CD4-positive, alpha-beta T cell treated with Interleukin-4 for 4 hours (primary cell): ENCODE measurements around the gene SLC9A5.

ENCODE experiments used
- DNase-seq: peaks from one replicate; pipeline ENCODE4 v3.0.0-alpha.2; 2020

The SLC9A5 gene

DNA sequence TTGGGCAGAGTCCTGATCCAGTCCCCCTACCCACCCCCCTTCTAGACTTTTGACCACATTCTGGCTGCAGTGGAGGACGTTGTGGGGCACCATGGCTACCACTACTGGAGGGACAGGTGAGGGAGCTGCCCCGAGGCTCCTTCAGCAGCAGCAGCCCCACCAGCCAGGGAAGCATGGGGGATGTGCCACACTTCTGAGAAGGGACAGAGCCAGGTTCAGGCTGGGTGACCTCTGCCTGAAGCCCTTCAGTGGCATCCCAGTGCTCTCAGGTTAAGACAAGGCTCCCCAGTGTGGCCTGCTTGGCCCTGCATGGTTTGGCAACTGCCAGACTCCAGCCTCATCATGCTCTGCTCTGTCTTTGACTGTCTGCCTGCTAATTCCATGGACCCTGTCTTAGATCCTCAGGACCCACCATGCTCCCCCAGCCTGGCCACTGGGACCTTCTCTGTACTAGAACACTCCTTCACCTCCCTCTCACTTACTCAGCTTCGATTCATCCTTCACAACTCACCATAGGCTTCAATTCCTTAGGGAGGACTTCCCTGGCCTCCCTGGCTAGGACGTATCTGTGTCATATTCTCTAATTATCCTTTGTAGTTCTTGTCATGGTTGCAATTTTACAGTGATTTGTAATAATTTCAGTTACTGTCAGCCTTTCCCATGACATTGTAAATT is 8.8 kb downstream of the SLC9A5 start:
- DNase-seq, result no peak

DNA sequence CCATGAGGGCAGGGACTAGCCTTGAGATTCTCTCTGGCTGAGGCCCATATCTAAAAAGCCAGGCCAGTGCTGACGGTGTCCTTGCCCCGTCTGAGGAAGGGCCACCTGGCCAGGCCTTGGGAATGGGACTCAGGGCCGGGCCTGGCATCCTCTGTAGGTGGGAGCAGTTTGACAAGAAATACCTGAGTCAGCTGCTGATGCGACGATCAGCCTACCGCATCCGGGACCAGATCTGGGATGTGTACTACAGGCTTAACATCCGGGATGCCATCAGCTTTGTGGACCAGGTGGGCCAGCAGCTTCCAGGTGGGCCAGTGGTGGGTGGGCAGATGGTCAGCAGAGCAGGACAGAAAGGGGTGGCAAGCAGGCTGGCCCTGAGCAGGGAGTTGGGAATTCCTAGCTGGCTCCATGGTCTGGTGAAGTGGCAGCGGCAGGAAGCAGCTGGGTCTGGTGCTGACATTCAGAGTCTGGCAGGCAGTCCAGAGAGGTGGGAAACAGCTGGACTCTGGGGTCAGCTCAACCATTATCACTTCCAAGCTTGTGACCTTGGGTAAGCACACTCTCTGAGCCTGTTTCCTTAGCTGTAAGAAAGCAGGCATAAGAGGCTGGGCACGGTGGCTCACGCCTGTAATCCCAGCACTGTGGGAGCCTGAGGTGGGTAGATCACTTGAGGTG is 9.5 kb downstream of the SLC9A5 start:
- DNase-seq, result no peak

DNA sequence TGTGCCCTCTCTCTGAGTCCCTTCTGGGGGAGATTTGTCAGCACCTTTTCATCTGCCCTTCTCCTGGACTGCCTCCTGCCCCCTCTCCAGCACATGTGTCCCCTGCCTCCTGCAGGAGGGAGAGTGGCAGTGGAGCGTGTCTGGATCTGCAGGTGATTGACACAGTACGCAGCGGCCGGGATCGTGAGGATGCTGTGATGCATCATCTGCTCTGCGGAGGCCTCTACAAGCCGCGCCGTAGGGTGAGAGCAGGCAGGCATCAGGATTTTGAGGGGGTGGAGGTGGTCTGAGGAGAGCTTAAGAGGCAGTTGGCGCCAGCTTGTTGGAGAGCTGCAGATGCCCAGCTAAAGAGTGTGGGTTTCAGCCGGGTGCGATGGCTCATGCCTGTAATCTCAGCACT is 10.9 kb downstream of the SLC9A5 start:
- no peak for DNase-seq

DNA sequence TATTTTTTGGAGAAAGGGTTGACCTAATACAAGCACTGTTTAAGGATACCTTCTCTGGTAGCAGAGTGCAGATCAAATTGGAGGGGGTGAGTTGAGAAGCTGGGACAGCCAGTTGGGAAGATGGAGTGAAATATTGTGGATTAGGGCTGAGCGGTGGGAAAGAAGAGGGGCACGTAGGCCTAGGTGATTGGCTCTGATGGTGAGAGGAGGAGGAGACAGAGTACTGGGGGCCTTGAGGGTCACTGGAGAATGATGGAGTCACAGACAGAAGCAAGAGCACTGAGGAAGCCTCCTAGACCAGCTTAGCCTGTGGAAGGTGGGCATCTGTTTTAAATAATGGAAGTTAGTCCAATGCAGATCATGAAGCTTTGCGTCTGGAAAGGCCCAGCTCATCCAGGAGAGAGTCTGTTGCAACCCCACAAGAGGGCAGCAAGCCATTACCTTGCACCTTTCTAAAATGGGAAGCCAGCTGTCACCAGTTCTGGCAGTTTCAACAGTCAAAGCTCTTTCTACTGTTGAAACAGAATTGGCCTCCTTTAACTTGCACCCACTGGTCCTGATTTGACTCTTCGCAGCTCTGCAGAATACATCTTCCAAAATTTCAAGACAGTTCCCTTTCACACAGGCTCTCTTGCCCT is 11.8 kb downstream of the SLC9A5 start:
- peak; percentile 11 for DNase-seq

DNA sequence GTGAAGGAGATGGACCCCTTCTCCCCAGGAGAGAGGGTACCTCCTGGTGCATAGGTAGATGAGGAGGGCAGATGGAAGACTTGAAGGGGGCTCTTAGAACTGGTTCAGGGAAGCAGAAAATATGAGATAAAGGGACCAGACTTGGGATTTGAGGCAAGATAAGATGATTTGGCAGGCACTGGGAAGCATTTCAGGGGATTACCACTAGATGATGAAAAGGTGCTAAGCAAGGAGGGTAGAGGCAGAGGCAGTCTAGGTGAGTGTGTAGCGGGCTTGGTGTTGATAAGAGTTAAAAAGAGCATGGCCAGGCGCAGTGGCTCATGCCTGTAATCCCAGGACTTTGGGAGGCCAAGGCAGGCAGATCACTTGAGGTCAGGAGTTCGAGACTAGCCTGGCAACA is 14.4 kb downstream of the SLC9A5 start:
- DNase-seq, result no peak

DNA sequence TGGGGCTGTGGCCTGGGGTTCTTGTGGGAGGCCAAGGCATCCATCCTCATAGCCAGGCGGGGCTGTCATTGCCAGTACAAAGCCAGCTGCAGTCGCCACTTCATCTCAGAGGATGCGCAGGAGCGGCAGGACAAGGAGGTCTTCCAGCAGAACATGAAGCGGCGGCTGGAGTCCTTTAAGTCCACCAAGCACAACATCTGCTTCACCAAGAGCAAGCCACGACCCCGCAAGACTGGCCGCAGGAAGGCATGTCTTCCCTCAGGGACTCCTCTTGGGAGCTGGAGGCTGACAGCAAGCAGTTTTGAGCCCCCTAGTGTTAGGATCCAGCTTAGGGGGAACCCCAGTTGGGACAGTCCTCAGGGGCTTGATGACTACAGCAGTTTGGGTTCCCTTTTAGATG is 15.5 kb downstream of the SLC9A5 start:
- DNase-seq, result no peak

DNA sequence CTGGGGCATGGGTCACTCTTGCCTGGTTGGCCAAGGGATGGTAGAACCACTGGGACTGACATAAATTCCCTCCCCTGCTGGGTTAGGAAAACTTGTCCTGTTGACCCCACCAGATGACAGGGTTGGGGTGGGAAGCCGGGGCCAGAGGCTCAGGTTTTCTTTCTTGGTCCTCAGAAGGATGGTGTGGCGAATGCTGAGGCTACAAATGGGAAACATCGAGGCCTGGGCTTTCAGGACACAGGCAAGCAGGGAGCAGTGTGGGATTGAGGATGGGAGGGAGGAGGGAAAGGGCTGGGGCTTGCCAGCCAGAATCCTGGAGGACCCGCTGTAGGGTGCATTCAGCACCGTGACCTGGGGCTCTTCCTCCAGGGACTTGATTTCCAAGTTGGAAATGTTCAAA is 16.1 kb downstream of the SLC9A5 start:
- DNase-seq, result no peak

DNA sequence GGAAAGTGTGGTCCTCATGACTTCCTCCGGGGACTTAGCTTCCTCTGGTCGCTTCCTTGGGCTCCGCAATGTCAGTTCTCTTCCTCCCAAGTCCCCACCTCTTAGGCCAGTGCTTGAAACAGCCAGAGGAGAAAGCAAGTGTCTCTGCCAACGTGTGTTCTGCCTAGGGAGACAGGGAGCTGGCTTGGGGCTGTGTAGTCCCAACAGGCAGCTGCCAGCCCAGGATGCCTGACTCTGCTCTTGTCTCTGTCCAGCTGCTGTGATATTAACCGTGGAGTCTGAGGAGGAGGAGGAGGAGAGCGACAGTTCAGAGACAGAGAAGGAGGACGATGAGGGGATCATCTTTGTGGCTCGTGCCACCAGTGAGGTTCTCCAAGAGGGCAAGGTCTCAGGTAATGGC is 17.1 kb downstream of the SLC9A5 start:
- no peak for DNase-seq

DNA sequence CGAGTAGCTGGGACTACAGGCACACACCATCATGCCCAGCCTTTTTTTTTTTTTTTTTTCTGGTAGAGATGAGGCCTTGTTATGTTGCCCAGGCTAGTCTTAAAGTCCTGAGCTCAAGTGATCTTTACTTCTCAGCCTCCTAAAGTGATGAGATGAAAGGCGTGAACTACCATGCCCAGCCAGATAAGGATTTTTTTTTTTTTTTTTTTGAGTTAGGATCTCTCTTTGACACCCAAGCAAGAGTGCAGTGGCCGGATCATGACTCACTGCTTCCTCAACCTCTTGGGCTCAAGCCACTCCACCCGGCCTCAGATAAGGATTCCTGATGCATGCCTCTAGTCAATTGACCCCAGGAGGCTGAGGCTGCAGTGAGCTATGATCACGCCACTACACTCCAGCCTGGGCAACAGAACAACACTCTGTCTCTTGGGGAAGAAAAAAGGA is 19.4 kb downstream of the SLC9A5 start:
- DNase-seq, result no peak

DNA sequence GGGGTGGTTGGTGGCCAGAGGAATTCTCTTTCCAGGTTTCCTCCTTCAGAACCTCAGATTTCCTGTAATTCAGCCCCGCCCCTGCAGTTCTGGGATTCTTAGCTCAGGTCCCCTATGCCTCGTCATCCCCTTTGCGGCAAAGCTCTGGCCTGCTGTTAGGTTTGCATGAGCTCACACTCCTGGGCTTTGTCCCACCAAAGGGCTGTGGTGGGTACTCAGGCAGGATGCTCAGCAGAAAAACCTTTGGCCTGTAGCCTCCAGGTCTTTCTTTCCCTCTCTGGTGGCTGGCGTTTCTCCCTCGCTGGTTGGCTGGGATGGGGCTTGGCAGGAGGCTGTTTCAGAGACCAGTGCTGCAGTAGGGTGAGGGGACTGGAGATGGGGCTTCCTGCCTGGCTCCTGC is 21.0 kb downstream of the SLC9A5 start:
- DNase-seq, result no peak

DNA sequence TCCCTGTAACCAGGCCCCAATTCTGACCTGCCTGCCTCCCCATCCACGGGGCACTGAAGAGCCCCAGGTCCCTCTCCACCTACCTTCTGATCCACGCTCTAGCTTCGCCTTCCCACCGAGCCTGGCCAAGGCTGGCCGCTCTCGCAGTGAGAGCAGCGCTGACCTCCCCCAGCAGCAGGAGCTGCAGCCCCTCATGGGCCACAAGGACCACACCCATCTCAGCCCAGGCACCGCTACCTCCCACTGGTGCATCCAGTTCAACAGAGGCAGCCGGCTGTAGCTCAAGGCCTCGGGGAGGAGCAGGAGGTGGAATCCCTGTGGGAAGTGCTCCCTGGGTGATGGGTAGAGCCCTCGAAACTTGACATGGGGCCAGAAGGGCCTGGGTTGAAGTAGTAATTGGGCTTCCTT is 22.2 kb downstream of the SLC9A5 start:
- DNase-seq, result no peak

DNA sequence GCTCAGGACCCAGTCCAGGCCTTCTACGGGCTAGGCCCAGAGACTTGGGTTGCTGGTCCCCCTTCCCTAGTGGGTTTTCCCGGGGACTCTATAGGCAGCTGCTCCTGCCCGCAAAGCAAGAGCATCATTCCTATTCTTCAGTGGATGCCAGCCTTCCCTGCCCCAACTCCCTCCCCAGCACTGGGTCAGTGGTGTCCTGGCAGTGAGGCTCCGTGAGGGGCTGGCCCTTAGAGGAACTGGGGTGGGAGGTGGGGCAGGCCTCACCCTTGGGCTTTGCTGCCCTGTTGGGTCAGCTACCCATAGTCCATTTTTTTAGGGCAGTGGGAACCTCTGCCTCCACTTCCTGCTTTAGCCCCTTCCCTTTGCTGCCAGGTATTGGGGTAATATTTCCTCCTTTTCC is 22.7 kb downstream of the SLC9A5 start:
- no peak for DNase-seq

DNA sequence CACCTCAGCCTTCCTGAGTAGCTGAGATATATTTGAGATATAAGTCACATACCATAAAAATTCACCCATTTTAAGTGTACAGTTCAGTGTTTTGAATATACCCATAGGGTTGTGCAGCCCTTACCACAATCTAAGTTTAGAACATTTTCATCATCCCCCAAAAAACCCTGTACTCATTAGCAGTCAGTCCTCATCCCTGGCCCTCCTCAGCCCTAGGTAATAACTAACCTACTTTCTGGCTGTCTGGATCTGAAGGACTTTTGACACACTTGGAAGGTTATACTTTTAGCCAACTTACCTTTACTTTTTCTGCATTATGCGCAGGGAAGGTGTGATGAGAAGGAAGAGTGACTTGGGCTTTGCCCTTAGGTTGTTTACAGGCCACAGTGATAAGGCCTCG is 26.5 kb downstream of the SLC9A5 start:
- DNase-seq, result no peak

DNA sequence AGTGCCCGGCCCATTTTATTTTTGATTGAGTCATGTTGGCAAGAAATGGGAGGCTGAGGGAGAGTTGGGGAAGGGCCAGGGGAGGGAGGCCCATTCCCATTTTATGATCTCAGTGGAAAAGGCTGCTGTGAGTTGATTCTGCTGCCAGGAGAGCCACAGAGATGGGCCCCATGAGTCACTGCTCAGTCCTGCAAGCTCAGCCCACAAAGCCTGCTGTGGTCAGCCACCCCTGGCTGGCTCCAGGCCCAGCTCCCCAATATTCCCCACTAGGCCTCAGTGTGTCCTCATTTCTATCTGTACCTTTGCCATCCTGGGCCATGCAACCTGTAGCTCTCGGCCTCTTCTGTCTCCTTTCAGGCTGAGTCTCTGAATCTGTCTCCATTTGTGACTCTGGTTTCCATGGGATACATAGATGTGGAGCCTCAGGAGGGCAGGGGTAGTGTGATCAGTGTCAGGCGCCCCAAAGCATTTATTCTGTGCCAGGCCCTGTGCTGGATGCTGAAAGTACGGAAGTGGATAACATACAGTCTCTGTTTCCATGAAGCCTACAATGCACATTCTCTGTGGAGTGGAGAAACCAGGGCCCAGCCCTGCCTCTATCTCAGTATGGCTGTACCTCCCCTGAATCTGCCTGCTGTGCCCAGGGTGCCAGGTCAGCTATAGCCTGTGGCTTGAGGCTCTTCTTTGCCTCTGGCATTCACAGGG is 28.7 kb downstream of the SLC9A5 start:
- no peak for DNase-seq

DNA sequence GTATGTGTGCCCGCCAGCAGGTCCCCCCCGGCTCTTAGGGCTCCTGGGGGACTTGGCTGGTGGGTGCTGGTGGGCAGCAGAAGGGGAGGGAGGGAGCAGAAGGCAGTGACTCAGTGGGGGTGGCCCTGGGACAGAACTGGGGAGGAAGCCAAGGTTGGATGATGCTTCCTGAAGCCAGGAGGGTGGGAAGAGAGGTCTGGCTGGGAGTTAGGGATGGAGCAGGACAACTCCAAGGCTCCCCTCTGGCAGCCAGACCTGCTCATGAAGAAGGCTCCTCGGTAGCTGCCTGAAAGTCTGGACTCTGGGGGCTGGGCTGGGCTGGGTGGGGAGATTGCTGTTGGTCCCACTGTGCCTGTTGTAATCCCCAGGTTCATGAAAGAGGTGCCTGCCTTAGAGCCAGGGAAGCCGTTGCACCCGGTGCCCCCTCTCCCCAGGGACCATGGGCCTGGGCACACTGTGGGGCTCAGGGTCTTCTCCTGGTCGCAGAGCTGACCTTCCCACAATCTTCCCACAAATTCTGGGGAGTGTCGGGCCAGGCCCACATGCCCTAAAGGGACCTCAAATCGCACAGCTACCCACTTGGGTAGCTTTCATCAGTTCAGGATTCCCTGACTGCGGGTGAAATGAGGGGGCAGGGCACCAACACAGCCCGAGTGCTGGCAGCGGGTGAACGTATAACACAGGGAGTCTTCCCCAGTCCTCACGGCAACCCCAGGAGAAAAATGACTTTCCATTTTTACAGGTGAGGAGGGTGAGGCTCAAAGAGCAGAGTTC is 29.4 kb downstream of the SLC9A5 start:
- no peak for DNase-seq

DNA sequence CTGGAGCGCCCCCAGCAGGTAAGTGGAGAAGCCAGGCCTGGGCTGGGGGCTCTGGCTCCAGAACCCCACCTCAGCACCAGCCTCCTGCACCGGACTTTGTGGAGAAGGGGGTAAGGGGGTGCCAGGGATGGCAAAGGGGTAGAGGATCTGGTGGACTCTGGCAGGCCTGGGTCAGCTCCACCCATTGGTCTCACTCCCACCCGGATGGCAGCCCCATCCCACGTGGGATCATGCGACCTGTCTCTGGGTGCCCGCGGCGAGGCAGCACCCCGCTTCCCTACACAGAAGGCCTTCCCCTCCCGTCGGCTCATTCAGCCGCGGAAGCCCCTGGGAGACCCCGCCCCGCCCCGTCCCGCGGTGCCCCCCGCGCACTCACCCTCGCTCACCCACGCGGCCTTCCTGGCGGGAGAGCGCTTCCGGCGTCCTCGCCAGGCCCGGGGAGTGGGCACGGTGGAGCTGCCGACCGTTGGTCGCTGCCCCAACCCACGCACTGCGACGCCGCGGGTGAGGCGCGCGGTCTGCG is 30.1 kb downstream of the SLC9A5 start:
- peak; percentile 32 for DNase-seq

DNA sequence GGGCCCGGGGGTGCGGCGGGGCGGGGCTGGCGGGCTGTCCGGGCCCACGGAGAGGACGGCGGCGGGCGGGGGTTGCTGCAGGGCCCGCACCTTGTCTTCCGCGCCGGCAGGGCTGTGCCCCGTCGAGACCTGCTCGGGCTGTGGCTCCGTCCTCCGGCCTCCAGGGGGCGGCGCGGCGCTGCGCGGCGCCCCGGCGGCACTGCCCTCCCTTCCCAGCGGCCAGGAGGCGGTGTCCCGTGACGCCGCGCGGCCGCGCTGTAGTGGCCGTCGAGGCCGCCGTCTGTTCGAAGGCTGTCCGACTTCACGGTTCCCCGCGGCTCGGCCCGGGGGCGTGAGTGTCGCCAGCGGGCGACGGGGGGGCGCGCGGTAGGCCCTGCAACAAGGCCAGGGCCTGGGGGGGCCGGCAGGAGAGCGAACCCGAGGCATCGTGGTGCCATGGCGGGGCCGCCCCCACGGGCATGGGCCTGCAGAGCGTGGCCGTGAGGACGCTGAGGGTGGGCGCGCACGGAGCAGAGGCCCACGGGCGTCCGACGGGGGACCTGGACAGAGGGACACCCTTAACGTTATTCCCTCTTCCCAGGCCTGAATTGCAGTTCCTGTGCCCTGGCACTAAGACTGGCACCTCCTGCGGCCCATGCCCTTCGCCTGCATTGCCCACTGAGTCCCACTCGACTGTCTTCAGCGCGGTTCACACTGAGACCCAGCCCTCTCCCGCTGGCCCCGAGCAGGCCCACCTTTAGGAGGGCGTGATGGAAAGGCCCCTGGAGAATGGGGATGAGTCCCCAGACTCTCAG is 30.7 kb downstream of the SLC9A5 start, which contains the start of gene PLEKHG4:
TSS of gene PLEKHG4 (plus strand) at position 237 of the 794 bp plus-strand sequence. CDS start at position 750, 513 bp downstream.
- DNase-seq, result peak; percentile 83

DNA sequence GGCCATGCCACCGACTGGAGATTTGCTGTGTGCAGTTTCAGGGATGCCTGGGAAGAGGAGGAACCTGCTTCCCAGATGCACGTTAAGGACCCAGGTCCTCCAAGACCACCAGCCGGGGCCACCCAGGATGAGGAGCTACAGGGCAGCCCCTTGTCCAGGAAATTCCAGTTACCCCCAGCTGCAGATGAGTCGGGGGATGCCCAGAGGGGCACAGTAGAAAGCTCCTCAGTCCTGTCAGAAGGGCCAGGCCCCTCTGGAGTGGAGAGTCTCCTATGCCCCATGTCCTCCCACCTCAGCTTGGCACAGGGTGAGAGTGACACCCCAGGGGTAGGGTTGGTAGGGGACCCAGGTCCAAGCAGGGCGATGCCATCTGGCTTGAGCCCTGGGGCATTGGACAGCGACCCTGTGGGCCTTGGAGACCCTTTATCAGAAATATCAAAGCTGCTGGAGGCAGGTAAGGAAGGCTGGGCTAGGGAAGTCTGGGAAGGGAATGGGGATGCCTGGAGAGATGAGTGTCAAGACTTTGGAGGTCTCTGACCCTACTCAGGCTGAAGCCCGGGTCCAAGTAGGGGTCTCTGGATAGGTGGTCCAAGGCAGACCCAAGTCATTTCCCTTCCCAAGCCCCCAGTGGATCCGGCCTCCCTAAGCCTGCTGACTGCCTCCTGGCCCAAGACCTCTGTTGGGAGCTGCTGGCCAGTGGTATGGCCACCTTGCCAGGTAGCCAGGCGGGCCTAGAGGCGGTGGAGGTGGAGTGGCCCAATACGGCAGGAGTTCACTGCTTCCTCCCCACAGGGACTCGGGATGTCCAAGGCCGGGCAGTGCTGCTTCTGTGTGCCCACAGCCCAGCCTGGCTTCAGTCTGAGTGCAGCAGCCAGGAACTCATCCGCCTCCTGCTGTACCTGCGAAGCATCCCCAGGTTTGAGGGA is 31.6 kb downstream of the SLC9A5 start:
- no peak for DNase-seq

DNA sequence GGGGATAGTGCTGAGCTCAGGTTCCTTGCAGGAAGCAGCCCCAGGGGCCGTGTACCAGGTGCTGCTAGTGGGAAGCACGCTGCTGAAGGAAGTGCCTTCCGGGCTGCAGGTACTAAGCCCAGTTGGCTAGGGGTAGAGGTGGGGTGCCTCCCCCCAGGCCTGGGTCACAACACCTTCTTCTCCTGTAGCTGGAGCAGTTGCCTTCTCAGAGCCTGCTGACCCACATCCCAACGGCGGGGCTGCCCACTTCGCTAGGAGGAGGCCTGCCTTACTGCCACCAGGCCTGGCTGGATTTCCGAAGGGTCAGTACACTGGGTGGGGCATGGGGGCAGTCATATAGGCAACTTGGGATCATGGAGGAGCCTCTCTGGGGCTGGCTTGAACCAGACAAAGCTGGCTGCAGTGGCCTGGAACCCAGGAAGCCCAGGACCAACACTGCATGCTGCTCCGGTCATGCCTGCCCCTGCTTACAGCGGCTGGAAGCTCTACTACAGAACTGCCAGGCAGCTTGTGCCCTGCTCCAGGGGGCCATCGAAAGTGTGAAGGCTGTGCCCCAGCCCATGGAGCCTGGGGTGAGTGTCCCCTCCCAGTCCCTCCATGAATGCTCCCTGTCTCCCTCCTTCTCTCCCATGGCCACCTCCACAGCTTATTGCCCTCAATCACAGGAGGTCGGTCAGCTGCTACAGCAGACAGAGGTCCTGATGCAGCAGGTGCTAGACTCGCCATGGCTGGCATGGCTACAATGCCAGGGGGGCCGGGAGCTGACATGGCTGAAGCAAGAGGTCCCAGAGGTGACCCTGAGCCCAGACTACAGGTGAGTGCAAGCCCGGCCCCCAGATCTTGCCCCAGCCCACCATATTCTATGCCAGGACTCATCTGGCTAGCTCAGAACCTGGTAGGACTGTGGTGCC is 33.0 kb downstream of the SLC9A5 start:
- no peak for DNase-seq
